Measurements from ENCODE around the gene WDR81.
"Not testable (repeated sequence)": the region's sequence is repeated elsewhere in the genome, so short reads cannot be mapped to it uniquely, and the experiment has no call there.

DNA sequence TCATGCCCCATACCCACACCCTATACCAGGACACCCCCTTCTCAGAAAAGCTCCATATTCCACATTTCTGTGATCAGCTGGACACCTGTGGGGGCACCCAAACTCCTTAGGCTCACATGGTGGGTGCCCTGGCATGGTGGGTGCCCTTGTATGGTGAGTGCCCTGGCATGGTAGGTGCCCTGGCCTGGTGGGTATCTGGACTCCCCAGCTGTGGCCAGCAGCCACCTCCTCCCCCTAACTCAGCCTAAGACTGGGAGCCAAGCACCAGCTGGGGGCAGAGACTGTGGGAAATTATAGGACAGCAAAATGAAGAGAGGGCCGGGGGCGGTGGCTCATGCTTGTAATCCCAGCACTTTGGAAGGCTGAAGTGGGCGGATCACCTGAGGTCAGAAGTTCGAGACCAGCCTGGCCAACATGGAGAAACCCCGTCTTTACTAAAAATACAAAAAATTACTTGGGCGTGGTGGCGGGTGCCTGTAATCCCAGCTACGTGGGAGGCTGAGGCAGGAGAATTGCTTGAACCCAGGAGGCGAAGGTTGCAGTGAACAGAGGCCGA, 15.6 kb upstream of the WDR81 start:
- TF ChIP-seq EZH2 (IDR thresholded peaks at IDR 0.05; ENCODE audit: insufficient read depth, poor library complexity, severe bottlenecking); EZH2phosphoT487 (IDR thresholded peaks at IDR 0.05; ENCODE audit: insufficient read depth, low read depth): not testable (repeated sequence)
